SK-N-MC (cell line): ENCODE data around the gene ACCSL.

Source experiments
- EZH2 ChIP-seq: fragments of 200-600 bp; sonication (generic); IDR thresholded peaks from one replicate; pipeline ENCODE4 v1.6.1; 2017; ENCODE audit warnings: antibody characterized with exemption
- FOXP2 ChIP-seq: optimal IDR thresholded peaks from 2 replicates; pipeline ENCODE3; 2011; ENCODE audit warnings: mild to moderate bottlenecking, moderate library complexity; ENCODE audit not compliant: insufficient read depth; ENCODE audit errors: extremely low read length, control extremely low read depth
- POLR2AphosphoS5 ChIP-seq: IDR thresholded peaks from 2 replicates; pipeline ENCODE4 v1.6.1; 2012; ENCODE audit warnings: mild to moderate bottlenecking, low read depth, low read length, borderline replicate concordance

- no peak for TF ChIP-seq POLR2AphosphoS5
- TF ChIP-seq EZH2: no peak
- no peak for TF ChIP-seq FOXP2
These were observed 483 bp upstream of the ACCSL start for GRCh38 chr11:44047298-44047697.
